Measurements from ENCODE around the gene TLE1.
"Not testable (repeated sequence)": the region's sequence is repeated elsewhere in the genome, so short reads cannot be mapped to it uniquely, and the experiment has no call there.

Gene TLE1

DNA sequence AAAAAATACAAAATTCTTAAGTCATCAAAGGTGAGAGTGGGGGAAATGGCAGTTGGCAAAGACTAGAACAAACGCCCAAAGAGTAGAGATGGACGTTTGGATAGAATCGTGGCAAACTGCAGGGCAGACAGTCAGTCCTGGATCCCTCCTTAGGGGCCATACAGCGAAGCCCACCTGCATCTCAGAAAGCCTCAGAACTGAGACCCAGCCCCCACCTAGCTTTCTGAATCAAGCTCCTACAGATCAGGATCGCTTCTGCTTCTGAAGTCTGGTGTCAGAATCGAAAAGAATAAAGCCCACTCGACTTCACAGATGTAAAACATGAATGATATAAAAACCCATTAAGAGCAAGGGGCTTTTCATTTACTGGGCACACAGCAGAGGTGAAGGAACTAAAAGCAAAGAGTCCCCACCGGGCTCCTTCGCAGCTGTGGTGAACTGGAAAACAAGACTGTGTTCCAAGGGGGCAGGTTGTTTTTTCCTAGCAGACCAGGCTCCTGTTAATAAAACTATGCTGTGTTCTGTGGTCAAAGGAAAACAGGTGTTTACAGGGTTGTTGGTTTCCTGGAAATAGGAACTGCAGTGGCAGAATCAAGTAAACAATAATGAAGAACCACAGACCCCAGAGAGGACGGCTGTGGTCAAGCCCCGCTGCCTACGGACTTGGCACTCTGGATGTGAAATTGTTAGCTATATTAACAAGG, 91.8 kb downstream of the TLE1 start:
- DNase-seq = no peak

DNA sequence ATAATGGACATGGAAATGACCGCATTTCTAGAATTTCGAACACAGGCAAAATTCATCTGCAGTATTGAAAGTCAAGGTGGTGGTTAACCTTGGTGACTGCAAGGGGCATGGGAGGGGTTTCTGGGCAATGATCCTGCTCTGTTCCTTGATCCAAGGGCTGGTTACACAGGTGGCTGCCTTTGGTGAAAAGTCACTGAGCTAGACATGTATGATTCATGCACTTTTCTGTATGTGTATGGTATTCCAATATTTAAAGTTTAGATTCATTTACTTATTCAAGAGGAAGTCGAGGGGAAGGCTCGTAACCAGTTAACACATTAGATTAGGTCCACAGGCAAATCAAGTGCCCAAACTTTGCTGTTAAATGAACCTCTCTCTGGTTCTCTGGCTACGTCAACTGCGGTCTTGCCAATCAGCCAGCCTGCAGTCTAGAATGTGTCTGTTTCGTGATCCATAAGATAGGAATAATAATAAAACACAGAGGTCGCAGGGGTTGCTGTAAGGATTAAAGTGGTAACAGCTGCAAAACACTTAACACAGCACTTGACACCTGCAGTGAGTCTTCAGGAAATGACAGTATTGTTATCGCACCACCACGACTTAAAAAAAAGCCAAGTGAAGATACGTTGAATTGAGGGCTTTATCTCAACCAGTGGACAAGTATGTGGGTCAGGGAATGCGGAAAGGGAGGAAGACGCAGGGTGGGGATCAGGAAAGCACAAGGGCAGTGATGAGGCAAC, 92.5 kb downstream of the TLE1 start:
- no peak for DNase-seq

DNA sequence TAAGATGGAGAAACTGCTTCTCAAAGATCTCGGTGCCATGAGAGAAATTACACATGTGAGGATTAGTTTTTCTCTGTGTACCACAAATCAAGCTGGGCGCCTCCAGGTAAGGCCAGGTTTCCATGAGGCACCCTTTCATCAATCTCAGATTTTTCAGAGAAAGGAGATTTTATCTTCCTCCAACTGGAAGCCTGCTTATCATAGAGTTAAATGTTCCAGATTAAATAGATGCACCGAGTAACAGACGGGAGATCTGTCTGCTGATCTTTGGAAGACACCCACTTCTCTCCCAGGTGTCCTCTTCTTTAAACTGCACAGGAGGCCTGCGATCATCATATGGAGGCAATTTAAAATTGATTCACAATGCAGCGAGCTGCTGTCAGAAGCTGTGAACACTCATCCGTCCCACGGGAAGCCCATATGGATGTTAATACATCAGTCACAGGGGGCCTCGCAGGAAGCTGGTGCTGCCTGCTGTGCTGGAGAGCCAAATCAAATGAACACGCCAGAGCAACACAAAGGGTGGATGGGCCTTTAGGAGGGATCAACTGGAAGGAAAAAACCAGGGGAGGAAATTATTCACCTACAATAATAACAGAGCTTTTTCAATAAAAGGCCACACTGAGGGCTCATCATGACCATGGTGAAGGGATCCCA, 93.3 kb downstream of the TLE1 start:
- no peak for DNase-seq

DNA sequence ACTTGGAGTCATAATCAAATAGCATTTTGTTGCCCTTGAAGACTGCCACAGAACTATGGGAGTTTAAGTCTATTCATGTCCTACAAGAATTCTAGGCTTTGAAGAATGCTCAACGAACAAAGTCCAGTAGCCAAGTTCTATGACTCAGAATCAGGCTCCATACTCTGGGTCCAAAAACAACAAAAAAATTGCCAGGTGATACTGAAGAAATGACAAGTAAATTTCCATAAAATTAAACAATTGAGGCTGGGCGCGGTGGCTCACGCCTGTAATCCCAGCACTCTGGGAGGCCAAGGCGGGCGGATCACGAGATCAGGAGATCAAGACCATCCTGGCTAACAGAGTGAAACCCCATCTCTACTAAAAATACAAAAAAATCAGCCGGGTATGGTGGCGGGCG, 94.1 kb downstream of the TLE1 start:
- DNase-seq = not testable (repeated sequence)

DNA sequence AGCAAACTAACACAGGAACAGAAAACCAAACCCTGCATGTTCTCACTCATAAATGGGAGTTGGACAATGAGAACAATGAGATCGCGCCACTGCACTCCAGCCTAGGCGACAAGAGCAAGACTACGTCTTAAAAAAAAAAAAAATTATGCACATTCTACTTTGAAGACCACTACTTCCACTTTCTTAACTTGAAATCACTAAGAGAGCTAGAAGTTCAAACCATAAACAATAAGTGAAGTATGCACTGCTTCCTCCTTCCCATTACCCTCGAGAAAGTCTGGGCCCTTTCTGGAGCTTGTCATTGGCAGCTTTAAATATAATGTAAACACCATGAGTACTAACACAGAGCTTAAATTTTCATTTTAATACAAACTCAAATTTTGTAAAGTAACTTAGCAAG, 94.9 kb downstream of the TLE1 start:
- DNase-seq = no peak

DNA sequence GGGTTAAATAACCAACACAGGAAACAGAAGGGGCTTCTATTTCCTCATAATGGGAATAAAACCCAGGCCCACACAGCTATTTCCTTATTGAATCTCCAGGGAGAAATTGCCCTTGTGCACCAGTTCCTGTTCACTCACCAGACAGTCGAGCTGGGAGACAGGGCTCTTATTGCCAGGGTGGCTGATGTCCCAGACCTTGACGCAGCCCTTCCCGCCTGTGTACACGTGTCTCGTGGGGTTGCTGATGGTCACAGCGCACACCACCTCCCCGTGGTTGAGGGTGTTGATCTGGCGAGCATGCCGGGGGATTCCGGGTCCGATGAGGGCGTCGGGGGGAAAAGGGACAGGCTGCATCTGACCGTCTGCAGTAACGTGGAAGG, 96.5 kb downstream of the TLE1 start:
- no peak for DNase-seq

DNA sequence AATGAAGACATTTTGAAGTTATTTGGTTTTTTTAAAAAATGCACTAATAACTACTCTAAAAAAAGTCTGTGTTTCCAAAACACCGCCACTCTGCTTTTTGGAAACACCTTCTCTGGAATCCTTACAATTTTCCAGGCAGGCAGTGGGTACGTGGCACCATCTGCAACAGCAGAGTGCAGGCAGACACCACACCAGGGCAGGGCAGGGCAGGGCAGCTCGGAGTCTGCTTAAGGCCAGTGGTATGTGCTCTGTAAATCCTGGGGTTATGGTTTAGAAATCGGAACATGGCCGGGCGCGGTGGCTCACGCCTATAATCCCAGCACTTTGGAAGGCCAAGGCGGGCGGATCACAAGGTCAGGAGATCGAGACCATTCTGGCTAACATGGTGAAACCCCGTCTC, 97.6 kb downstream of the TLE1 start:
- no peak for DNase-seq

DNA sequence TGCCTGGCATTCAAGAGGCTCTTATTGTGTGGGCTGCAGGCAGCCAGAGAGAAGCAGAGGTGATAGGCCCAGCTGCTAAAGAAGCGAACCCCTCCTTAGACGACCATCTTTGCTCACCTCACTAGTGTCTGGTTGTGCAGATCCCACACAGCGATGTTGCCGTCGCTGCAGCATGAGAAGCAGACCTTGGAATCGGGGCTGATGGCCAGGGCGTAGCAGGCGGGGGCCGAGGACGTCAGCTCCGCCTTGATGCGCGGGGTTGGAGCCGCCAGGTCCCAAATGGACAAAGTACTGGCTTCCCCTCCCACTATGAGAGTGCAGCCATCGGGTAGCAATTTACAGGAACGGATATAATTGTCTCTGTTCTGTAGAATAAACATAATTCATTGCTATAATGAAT, 98.7 kb downstream of the TLE1 start:
- no peak for DNase-seq

DNA sequence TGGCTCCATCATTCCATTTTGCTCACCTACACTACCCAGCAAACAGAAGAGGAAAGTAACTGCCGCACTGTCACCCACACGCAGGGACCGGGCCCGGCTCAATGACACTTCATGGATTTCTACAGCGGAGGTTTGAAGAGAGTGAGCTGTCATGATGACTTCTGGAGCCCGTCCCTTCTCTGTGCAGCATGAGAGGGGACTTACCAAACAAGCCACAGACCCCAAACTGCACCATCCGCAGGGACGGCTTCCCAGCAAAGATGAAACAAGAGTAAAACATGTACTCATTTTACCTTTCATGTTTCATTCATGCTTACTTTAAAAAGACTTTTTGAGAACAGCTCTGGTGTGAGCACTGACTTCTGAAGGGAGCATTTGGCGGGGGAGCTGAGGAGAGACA, 99.5 kb downstream of the TLE1 start:
- no peak for DNase-seq

DNA sequence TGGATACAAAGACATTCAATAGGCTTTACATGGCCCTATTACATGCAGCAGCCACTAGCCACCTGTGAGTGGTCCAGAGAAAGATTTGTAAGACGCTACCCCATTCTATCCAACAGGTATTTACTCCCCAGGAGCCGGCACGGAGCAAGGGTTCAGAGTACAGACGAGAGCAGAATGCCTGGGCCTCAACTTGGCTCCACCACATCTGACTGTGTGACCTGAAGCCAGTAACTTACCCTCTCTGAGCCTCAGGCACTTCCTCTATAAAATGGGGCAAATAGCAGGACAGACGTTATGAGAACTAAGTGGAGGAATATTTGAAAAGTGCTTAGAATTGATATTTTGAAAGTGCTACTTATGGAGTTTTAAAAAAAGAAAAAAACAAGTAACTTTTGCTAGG, 100.0 kb downstream of the TLE1 start:
- no peak for DNase-seq

DNA sequence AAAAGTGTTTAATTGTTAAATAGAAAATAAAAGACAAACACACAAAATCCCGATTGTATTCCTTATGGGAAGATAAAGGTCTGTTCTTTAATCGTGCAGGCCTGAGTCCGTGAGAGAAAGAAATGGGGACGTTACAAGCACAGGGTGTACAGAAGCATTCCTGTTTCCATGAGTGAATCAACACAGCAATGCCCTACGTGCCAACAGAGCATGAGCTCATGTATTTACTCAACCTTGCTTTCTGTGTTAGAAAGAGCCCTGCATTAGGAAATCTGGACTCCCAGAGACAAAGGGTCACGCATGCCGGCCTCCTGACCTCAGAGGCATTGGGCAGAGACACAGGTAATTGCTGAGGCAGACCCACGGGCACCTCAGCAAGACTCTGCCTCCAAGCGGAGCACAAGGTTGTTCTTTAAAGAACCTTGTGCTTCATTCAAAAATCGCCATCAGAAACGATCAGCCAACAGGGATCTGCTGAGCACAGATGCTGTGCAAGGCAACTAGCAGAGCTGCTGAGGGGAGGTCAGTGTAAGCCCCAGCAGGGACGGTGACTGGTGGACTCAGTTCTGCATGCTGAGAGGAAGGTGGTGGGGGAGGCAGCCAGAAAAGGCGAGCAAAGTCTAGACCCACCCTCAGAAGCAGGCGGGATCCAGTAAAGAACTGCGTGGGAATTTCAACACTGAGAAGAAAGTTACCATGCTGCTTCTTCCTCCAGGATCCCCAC, 101.0 kb downstream of the TLE1 start:
- no peak for DNase-seq

DNA sequence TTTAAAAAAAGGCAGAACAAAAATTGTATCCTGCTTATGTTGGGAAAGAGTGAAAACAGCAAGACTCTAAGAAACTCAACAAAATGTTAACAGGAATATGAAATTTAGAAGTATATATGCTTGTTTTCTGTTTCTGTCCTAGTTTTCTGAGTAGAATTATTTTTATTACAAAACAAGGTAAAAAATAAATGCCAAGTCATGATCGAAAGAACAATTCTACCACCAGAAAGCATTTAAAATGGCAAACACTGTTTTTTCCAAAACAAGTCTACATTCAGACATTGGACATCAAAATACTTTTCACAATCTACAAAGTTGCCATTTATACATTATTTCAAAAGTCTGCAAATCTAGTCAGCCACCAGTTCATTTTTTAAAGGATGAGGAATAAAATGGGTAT, 102.6 kb downstream of the TLE1 start:
- no peak for DNase-seq

DNA sequence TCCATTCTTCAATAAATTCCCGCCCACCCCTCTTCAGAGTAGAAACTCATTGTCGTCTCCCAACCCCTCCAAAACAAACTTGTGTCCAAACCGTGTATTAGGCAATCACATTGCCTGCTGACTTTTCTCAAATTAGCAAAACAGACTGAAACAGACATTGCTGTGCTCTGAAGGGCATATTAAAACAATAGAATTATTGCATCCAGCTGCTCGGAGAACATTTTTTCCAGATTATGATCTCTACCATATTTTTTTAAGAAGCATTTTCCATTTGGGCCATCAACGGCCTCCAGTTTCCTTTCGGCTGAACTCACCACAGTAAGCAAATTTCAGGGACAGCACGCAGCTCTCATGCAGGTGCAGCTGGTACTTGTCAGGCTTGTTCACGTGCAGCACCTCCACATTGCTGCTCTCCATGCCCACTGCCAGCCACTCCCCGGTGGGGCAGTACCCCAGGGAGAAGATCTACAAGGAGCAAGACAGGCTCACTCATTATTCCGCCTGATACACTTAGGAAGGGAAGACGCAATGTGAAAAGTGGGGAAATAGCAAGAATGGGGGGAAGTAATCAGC, 104.1 kb downstream of the TLE1 start:
- DNase-seq = no peak

DNA sequence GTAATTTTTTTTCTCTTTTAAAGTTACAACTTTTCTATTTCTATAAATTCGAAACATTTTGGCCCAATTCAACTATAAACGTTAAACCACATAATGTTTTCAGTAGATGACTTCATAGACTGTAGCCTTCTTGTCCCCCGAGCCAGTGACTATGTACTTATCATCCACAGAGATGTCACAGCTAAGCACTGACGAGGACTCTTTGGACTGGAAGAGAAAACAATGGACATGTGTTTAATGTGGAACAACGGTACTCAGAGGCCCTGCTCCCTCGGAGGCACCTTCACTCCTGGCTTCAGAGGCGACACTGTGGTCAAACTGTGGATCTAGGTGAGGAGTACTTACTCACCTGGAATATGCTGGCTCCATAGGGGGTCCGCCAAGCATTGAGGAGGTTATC, 105.2 kb downstream of the TLE1 start:
- DNase-seq = no peak

DNA sequence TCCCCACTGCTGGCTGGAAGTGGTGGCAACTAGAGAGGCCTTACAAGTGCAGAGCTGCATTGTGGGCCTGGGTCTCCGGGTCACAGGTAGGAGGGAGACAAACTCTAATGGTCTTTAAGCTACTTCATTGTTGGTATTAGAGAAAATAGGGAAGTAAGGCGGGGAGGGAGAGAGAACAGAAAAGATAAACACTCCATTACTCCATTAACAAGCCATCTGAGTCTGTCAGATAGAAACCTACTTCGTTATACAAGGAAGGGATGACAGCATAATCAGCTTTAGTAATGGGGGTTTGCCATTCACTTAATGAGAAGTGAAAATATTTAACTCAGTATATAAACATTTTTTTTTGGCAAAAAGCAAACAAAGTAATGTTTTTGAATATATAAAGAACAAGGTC, 107.4 kb downstream of the TLE1 start:
- no peak for DNase-seq

DNA sequence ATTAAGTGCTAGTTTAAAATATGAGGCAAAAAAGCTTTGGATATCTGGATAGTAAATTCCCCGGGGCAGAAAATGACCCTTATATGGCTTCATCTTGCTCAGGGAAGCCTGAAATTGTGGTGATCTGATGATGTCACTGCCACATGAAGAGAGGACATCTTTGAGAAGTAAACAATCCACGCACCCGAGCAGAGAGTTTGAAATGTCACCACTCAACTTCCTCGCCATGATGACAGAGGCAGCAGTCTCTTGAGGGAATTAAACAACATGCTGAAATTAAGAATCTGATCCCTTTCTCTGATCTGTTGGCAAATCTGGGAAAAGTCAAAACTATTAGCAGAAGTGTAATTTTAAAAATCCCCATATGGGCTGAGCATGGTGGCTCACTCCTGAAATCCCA, 110.0 kb downstream of the TLE1 start:
- no peak for DNase-seq

DNA sequence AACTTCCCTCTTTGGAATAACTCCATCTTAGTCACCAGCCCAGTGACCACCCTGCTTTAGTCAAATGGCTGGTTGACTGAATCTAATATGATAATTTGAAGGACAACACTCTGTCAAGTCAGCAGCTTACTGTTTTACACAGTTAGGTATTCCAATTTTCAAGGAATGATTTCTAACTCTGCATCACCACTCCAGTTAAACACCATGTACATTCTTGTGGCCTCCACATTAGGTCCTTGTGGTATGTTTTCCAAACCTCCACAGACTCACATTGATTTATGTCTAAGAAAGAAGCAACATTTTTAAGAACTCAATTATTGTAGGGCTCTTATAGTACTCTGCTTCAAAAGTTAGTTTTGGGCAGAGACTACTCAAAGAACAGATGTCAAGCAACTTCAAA, 110.7 kb downstream of the TLE1 start:
- DNase-seq = no peak

DNA sequence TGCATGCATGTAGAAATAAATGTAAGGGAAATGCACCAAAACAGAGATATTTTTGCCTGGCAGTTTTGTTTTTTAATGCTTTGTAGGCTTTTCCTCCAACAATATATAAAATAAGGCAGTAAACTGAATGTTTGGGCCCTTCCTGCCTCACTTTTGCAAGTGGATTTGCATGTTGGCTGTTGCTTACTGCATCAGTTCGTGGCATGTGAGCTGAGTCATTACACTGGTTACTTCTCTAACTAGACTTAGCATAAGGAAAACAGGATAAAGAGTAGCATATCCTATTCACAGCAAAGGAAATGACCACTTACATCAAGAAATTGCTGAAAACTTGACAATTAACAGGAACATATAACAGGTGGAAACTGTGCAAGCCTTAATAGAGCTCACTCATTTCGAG, 113.4 kb downstream of the TLE1 start:
- no peak for DNase-seq

DNA sequence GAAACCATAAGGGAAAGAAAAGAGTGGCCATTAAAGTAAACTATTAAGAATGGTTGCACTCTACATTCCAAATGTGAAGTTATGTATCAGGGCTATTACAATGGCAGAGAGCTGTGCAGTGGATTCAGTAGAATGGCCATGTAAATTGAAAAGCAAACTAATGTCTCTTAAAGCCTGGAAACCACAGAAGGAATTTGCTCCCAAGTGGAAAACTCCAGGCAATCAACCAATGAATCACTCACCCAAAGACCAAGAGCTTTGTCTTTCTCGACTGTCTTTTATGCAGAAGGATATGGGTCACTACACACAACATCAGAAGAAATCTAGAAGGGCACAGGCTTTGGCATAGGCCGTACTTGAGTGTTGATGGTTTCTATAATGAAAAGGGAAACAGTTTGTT, 114.9 kb downstream of the TLE1 start:
- DNase-seq = no peak

DNA sequence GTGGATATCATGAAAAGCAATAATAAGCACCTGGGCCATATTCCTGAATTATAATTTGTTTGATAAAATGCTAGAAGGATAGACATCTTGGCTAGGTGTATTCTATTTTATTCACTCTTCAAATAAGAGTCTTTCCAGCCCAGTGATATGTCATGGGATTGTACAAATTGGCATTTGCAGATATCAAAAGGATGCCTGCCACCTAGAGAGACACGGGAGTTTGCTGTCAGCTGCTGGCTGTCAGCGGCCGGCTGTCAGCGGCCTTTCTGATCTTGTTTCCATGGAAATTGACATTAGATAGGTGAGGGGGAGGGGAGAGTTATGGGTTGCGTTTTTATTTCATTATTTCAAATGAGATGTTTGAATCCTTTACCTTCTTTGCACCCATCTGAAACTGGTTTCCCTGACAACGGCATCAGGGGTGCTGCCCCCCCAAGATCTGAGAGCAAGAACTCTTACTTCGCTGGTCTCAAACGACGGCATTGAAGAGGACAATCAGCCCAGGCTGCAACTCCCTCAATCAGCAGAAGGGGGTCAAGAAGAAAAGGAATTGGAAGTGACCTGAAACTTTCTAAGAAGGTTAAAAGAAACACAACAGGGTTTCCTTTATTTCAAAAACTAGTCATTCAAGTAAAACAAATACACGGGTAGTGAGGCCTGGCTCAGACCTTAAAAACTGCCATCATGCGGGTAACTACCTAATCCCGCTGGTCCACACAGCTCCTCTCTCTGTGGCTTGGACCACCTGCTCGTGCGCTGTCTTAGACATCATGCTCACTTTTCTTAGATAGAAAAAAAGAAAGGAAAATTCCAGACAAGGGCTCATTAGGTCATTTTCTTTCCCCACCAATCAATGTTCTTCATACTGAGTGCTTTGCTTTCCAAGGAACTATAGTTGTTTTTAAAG, 115.7 kb downstream of the TLE1 start:
- DNase-seq = no peak

DNA sequence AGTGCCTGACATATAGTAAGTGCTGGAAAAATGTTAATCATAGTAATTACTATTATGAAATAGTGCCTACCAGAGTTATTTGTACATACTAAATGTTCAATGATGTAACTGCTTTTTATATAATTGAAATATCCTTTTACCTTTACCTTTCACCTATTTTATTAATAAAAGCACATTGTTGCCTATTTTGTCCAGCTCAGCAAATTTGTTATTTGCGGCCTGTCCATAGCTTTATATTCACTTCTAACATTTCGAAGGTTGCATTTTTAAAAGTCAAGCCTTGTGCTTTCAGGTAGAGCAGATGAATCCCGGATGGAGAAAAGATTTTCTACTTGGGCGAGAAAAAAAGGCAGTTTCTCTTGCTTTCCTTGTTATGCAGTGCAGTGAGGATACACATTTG, 119.3 kb downstream of the TLE1 start:
- DNase-seq = no peak

DNA sequence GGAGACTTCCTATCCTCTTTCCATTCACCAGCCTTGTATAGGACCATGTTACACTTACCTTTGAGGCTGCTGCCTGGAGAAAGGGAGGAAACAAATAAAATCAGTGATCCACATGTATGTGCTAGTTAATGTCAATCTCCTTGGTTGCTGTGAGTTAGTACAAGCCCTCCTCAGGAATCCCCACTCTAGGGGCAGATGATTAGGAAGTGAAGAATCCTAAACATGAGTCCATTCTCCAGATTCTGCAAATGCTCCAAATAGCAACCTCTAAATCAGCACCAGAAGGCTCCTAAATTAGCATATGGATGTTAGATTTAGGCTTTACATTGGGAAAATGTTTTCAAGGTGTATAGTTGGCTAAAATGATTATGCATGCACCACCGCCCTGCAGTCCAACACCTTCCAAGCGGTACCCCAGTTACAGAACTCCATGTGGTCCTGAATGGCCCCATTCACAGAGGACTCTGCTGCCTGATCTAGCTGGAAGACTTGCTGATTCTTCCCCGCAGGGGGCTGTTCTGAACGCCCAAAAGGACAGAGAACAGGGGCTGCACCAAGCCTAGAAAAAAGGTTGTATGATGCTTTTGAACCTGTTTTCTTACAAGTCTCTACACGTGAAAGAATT, 123.2 kb downstream of the TLE1 start:
- DNase-seq = no peak
